ENCODE results near the gene CDCP1. TPM values are rescaled to one million over a fixed set of nuclear protein-coding genes. Genes with fewer than 3 reads are reported as not detected.

CDCP1 gene
- polyA plus RNA-seq, 1 donor, result 1.2 TPM

GRCh38 chr3:45139372-45140140 lies 6.6 kb downstream of the CDCP1 start:
- no peak for DNase-seq

- DNase-seq, result no peak
Observed at GRCh38 chr3:45137656-45138181, 8.5 kb downstream of the CDCP1 start.

- DNase-seq, result no peak
Observed at GRCh38 chr3:45135959-45136358, 10.2 kb downstream of the CDCP1 start.

- no peak for DNase-seq
Observed at GRCh38 chr3:45134758-45135521, 11.2 kb downstream of the CDCP1 start.

- no peak for DNase-seq
Observed at GRCh38 chr3:45132568-45133211, 13.5 kb downstream of the CDCP1 start.

GRCh38 chr3:45131201-45131600 lies 15.0 kb downstream of the CDCP1 start:
- DNase-seq, result no peak

- no peak for DNase-seq
Observed at GRCh38 chr3:45130476-45130875, 15.7 kb downstream of the CDCP1 start.

GRCh38 chr3:45128950-45129349 lies 17.2 kb downstream of the CDCP1 start:
- DNase-seq, result no peak

- DNase-seq, result no peak
Observed at GRCh38 chr3:45127130-45127822, 18.9 kb downstream of the CDCP1 start.

- DNase-seq, result no peak
Observed at GRCh38 chr3:45126730-45127129, 19.4 kb downstream of the CDCP1 start.

- no peak for DNase-seq
Observed at GRCh38 chr3:45125550-45126026, 20.6 kb downstream of the CDCP1 start.

- no peak for DNase-seq
Observed at GRCh38 chr3:45124956-45125355, 21.2 kb downstream of the CDCP1 start.

GRCh38 chr3:45124352-45124751 lies 21.8 kb downstream of the CDCP1 start:
- no peak for DNase-seq

GRCh38 chr3:45123581-45124269 lies 22.5 kb downstream of the CDCP1 start:
- no peak for DNase-seq

GRCh38 chr3:45123030-45123429 lies 23.1 kb downstream of the CDCP1 start:
- DNase-seq, result no peak

GRCh38 chr3:45120359-45121158 lies 25.6 kb downstream of the CDCP1 start:
- no peak for DNase-seq

- no peak for DNase-seq
Observed at GRCh38 chr3:45119824-45120358, 26.3 kb downstream of the CDCP1 start.

- no peak for DNase-seq
Observed at GRCh38 chr3:45119376-45119775, 26.8 kb downstream of the CDCP1 start.

GRCh38 chr3:45118615-45119071 lies 27.5 kb downstream of the CDCP1 start:
- DNase-seq, result no peak

GRCh38 chr3:45116350-45116749 lies 29.8 kb downstream of the CDCP1 start:
- DNase-seq, result no peak

Data from left kidney (tissue), 2 donors.